HepG2 (cell line): Measurements from ENCODE around the gene FXR2. TPM values are rescaled to one million over a fixed set of nuclear protein-coding genes. Genes with fewer than 3 reads are reported as not detected.
A peak's percentile ranks its signal among the peaks of the same experiment; 100 is the strongest.

Experiments used
- AGO2 ChIP-seq: fragments of 200-400 bp; formaldehyde crosslinking; optimal IDR thresholded peaks from 2 replicates; pipeline ENCODE3; 2017; ENCODE audit warnings: mild to moderate bottlenecking, low read depth, low read length, moderate library complexity
- ARNTL ChIP-seq: sonication (generic); formaldehyde crosslinking; IDR thresholded peaks from 2 replicates; pipeline ENCODE4 v1.4.0; 2020; ENCODE audit warnings: mild to moderate bottlenecking, missing genetic modification reagents
- CENPBD1 ChIP-seq: sonication (generic); formaldehyde crosslinking; IDR thresholded peaks from 2 replicates; pipeline ENCODE4 v1.8.0; 2022; ENCODE audit warnings: missing genetic modification reagents, low read depth, mild to moderate bottlenecking, borderline replicate concordance
- DBP ChIP-seq: sonication (generic); formaldehyde crosslinking; IDR thresholded peaks from 2 replicates; pipeline ENCODE4 v1.4.0; 2020; ENCODE audit warnings: missing genetic modification reagents; ENCODE audit errors: not compliant biosample characterization
- FOXJ3 ChIP-seq: sonication (generic); formaldehyde crosslinking; IDR thresholded peaks from 2 replicates; pipeline ENCODE4 v1.4.0; 2020; ENCODE audit warnings: missing genetic modification reagents, mild to moderate bottlenecking, borderline replicate concordance
- GTF3A ChIP-seq: sonication (generic); formaldehyde crosslinking; conservative IDR thresholded peaks from 2 replicates; pipeline ENCODE4 v1.4.0; 2020; ENCODE audit warnings: mild to moderate bottlenecking, missing genetic modification reagents
- HNRNPK ChIP-seq: fragments of 200-400 bp; formaldehyde crosslinking; IDR thresholded peaks from 2 replicates; pipeline ENCODE4 v1.6.1; 2018; ENCODE audit warnings: low read length, low read depth, moderate library complexity, mild to moderate bottlenecking; ENCODE audit not compliant: poor library complexity, severe bottlenecking
- MBNL3 ChIP-seq: fragments of 250-450 bp; sonication (Bioruptor Pico); conservative IDR thresholded peaks from 2 replicates; pipeline ENCODE4 v1.8.0; 2022; ENCODE audit warnings: mild to moderate bottlenecking, inconsistent platforms
- NRL ChIP-seq: sonication (generic); formaldehyde crosslinking; IDR thresholded peaks from 2 replicates; pipeline ENCODE4 v1.5.0; 2020; ENCODE audit warnings: missing genetic modification reagents, mild to moderate bottlenecking, moderate library complexity, borderline replicate concordance
- PHF8 ChIP-seq: sonication (generic); formaldehyde crosslinking; IDR thresholded peaks from 2 replicates; pipeline ENCODE4 v1.5.0; 2020; ENCODE audit warnings: missing genetic modification reagents
- RORA ChIP-seq: sonication (generic); formaldehyde crosslinking; IDR thresholded peaks from 2 replicates; pipeline ENCODE4 v1.5.0; 2020; ENCODE audit warnings: mild to moderate bottlenecking, missing genetic modification reagents, moderate library complexity
- SKI ChIP-seq: fragments of 450-650 bp; IDR thresholded peaks from one replicate; pipeline ENCODE4 v1.6.1; 2018; ENCODE audit warnings: mild to moderate bottlenecking; ENCODE audit not compliant: partially characterized antibody
- SOX5 ChIP-seq: IDR thresholded peaks from 2 replicates; pipeline ENCODE4 v1.6.1; 2016; ENCODE audit warnings: borderline replicate concordance
- SP2 ChIP-seq: sonication (generic); formaldehyde crosslinking; IDR thresholded peaks from 2 replicates; pipeline ENCODE4 v1.5.1; 2020; ENCODE audit warnings: mild to moderate bottlenecking, missing genetic modification reagents
- TEAD2 ChIP-seq: sonication (generic); formaldehyde crosslinking; IDR thresholded peaks from 2 replicates; pipeline ENCODE4 v1.9.0; 2021; ENCODE audit warnings: missing genetic modification reagents
- TRAFD1 ChIP-seq: sonication (generic); formaldehyde crosslinking; IDR thresholded peaks from 2 replicates; pipeline ENCODE4 v1.5.1; 2020; ENCODE audit warnings: missing genetic modification reagents, mild to moderate bottlenecking, borderline replicate concordance
- ZBTB33 ChIP-seq: sonication (generic); formaldehyde crosslinking; IDR thresholded peaks from 2 replicates; pipeline ENCODE4 v1.4.0; 2020; ENCODE audit warnings: missing genetic modification reagents
- ZKSCAN1 ChIP-seq: fragments of 150-350 bp; IDR thresholded peaks from 2 replicates; pipeline ENCODE4 v1.6.1; 2014; ENCODE audit warnings: low read length
- ZNF740 ChIP-seq: sonication (generic); formaldehyde crosslinking; IDR thresholded peaks from 2 replicates; pipeline ENCODE4 v1.4.0; 2020; ENCODE audit warnings: missing genetic modification reagents
- ZNF75D ChIP-seq: sonication (generic); formaldehyde crosslinking; IDR thresholded peaks from 2 replicates; pipeline ENCODE4 v1.8.1; 2023; ENCODE audit warnings: missing genetic modification reagents, mild to moderate bottlenecking, borderline replicate concordance
- ZNF761 ChIP-seq: sonication (generic); formaldehyde crosslinking; conservative IDR thresholded peaks from 2 replicates; pipeline ENCODE4 v1.4.0; 2020; ENCODE audit warnings: mild to moderate bottlenecking, missing genetic modification reagents
- ZNF766 ChIP-seq: sonication (generic); formaldehyde crosslinking; IDR thresholded peaks from 2 replicates; pipeline ENCODE4 v1.5.0; 2020; ENCODE audit warnings: missing genetic modification reagents, borderline replicate concordance
- ZNF816 ChIP-seq: sonication (generic); formaldehyde crosslinking; IDR thresholded peaks from 2 replicates; pipeline ENCODE4 v1.8.0; 2022; ENCODE audit warnings: missing genetic modification reagents, mild to moderate bottlenecking, borderline replicate concordance
- ZZZ3 ChIP-seq: sonication (generic); formaldehyde crosslinking; IDR thresholded peaks from 2 replicates; pipeline ENCODE4 v1.4.0; 2020; ENCODE audit warnings: missing genetic modification reagents, mild to moderate bottlenecking, borderline replicate concordance
- polyA plus RNA-seq, 8 experiments: library from polyadenylated mRNA; depleted of rRNA in 3 of 8; stranded (reverse) in 7 of 8; unstranded in 1 of 8; fragments of >200 nt; fragmentation: Illumina TruSeq in 4 of 8; extraction: Trizol in 4 of 8; gene quantifications; 2 replicates each; pipeline versions ENCODE4 v1.2.1 to v1.2.3, GENCODE V29; 2011 to 2016; ENCODE audit warnings: low read depth in 4 of 8, missing spikeins in 1 of 8, mixed read lengths in 1 of 8; ENCODE audit not compliant: insufficient read depth in 1 of 8
- total RNA-seq, 5 experiments: library from RNA; depleted of rRNA; stranded (reverse); fragments of >200 nt; fragmentation: Illumina TruSeq; extraction: Trizol; gene quantifications; 2 replicates each; pipeline ENCODE4 v1.2.3, GENCODE V29; 2016; ENCODE audit warnings: low read depth in 1 of 5

FXR2 gene
- total and polyA plus RNA-seq, 2 of the 13 experiments (the other 11 are each of a cell fraction or from before 2014, with no cell fraction given), result 20.9 to 24.4 TPM

GRCh38 chr17:7572588-7573323 is 41.9 kb downstream of the FXR2 start (continued):
- no peak for TF ChIP-seq TRAFD1 (CRISPR knock-in tag)
- TF ChIP-seq TEAD2 (CRISPR knock-in tag), result 0 out of 2 replicates have a peak, but pooled peaks have one; percentile 57
- TF ChIP-seq FOXJ3 (CRISPR knock-in tag), result no peak; the same call in 1 of the 2 replicates
- TF ChIP-seq ZNF816 (CRISPR knock-in tag), result no peak; the same call in 1 of the 2 replicates
- 0 out of 2 replicates have a peak, but pooled peaks have one; percentile 53 for TF ChIP-seq ZNF75D (CRISPR knock-in tag)
- TF ChIP-seq ARNTL (CRISPR knock-in tag), result no peak; the same call in 1 of the 2 replicates
- TF ChIP-seq CENPBD1 (CRISPR knock-in tag), result no peak; the same call in 1 of the 2 replicates
- TF ChIP-seq ZKSCAN1, result no peak
- no peak for TF ChIP-seq SKI
- TF ChIP-seq AGO2, result peak; percentile 100
- TF ChIP-seq HNRNPK, result peak; percentile 59
- peak; percentile 52; the same call in 1 of the 2 replicates for TF ChIP-seq ZNF766
- peak; percentile 80; the same call in 1 of the 2 replicates for TF ChIP-seq MBNL3 (CRISPR knock-in tag)
- TF ChIP-seq NRL (CRISPR knock-in tag), result peak; percentile 48; the same call in 1 of the 2 replicates
- TF ChIP-seq PHF8 (CRISPR knock-in tag), result peak; percentile 61; the same call in 1 of the 2 replicates
- TF ChIP-seq SOX5 (CRISPR knock-in tag), result no peak
- TF ChIP-seq ZZZ3 (CRISPR knock-in tag), result 0 out of 2 replicates have a peak, but pooled peaks have one; percentile 7
- TF ChIP-seq DBP, result peak; percentile 26
- TF ChIP-seq ZNF761 (CRISPR knock-in tag), result no peak; the same call in 1 of the 2 replicates
- TF ChIP-seq RORA (CRISPR knock-in tag), result no peak
- no peak for TF ChIP-seq ZBTB33 (CRISPR knock-in tag)
- TF ChIP-seq SP2 (CRISPR knock-in tag), result peak; percentile 100
- 0 out of 2 replicates have a peak, but pooled peaks have one; percentile 42 for TF ChIP-seq ZNF740 (CRISPR knock-in tag)
- no peak for TF ChIP-seq GTF3A (CRISPR knock-in tag)
